Measurements from ENCODE around the gene NR2F1.

Gene NR2F1

DNA sequence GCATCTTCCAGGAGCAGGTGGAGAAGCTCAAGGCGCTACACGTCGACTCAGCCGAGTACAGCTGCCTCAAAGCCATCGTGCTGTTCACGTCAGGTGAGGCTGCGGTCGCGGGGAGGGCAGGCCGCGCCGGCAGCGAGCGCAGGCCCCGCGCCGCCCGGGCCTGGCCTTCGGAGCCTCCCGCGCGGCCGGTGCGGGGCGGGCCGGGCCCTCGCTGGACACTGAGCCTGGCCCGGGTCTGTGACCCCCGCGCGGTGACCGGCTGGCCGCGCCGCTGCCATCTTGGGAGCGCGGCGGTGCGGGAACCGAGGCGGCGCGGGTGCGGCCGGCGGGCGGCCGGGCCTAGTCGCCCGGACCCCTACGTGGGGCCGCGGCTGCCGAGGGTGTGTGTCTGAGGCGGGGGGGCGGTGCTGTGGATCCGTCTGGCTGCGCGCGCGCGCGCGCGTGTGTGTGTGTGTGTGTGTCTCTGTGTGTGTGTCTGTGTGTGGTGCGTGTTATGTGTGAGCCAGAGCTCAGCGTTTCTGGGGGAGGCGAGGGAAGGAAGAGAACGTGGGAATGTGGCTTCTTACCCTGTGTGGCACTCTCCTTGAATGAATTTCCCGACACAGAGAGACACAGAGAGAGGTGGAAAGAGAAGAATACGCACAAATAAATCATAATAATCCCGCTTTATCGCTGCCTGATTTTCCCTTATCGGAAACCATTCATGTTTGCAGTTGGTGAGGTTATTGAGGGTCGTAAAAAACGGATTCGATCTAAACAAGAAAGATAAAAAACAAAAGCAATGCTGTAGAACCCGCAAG lies 5.5 kb downstream of the NR2F1 start:
- no peak for DNase-seq (ENCODE audit: low read depth, low spot score)
- H3K4me3 ChIP-seq (ENCODE audit: low read length): no peak overlapping the region

DNA sequence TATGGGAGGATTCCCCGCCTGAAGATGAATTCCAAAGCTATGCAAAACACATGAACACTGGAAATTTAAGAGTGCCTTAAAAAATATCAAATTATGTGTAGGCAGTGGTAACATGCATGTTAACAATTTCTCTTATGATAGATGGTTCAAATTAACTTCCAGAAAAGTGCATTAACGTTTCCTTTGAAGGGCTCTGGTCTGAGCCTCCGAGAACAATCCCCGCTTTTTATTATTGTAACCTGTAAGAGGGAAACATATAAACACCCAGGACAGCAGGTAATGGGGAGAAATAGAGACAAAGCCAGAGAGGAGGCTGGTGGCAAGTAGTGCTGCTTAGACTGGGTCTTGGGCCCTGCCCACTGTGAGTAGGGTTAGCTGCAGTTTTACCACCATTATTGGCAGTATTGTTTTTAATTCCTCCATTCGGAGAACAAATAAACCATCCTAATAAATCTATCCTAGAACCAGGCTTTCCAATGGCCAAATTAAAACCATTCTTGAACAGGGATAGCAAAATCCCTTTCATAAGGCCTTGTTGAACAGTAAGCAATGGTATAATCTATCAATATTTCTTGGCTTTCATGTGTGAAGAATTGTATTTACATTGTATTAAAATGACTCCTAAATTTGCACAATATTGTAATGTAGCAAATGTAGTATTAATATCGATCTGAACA lies 6.3 kb downstream of the NR2F1 start:
- H3K4me3 ChIP-seq (ENCODE audit: low read length): no peak overlapping the region
- DNase-seq (ENCODE audit: low read depth, low spot score): no peak

DNA sequence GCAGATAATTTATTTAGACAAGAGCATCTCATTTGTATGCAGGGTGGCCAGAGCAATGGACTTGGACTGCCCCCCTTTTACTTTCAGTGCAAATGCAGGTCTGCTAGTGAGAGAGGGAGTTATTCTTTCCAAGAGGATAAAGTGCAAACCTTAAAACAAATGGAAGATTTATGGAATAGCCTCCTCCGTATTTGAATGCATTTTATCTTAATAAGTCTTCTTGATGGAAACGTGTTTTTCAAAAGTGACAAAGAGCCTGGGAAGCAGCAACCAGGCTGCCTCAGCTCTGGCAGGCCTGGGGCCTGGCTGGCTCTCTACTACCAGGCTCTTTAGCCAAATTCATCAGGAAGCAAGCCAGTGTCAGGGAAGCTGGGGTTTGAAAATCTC lies 6.8 kb downstream of the NR2F1 start:
- H3K4me3 ChIP-seq (ENCODE audit: low read length): no peak overlapping the region
- no peak for DNase-seq (ENCODE audit: low read depth, low spot score)

DNA sequence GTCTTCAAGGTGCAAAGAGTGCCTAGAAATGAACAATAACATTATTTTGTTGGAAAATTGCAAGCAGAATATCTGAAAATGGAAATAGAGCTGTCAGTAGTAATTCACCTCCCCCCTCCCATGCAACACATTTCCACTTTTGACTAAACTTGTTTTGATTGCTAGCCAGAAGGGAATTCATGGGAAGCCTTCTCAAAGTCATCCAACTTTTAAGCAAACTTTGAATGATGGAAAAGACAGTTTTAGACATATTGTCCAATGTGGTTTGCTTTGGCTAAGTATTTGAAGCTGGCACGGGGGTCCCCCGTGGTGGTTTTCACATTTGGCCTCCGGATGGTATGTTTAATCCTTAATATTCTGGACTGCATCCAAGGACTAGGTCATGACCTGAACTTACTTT lies 7.5 kb downstream of the NR2F1 start:
- H3K4me3 ChIP-seq (ENCODE audit: low read length): no peak overlapping the region
- no peak for DNase-seq (ENCODE audit: low read depth, low spot score)

DNA sequence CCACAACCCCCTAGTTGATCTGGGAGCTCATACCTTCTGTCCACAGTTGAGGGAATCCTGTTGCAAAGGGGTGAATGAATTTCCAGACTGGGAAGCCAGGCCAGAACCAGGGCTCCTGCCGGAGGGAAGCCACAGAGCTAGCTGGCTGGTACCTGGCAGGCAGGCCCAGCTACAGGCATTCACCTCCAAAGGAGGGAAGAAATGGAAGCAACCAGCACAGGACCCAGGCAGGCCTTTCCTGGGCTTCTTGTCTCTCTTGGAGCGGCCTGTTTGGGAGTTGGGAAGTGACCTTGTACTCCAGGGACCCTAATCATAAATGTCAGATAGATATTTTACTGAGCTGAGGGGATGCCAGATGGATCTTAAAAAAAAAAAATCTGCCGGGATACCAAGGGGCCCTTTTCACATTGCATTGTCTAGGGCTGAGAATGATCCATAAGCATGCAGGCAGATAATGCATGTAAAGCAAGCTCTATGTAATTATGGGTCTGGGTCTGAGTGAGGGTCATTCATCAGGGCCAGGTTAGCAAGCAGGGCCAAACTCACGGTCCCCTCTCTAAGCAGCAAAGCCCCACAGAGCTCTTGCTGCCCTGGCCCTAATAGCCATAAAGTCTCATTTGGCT lies 8.4 kb downstream of the NR2F1 start:
- H3K4me3 ChIP-seq (ENCODE audit: low read length): no peak overlapping the region
- no peak for DNase-seq (ENCODE audit: low read depth, low spot score)

DNA sequence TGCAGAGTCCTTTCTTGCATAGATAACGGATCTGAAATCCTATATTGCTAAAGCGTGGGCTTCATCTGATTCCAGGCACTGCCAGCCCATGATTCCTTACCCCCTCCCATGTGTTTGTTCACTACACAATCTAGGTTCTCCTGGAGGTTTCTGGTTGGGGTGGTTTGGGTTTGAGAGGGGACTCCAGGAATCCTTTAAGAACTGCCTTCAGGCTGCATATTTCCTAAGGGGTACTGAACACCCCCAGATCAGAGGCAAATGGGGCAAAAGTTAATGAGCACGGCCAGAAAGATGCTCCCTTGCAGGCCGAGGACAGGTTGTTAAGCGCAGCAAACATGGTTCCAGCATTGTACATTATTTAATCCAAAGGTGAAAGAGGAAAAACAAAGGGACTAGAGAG lies 9.9 kb downstream of the NR2F1 start:
- H3K4me3 ChIP-seq (ENCODE audit: low read length): no peak overlapping the region
- DNase-seq (ENCODE audit: low read depth, low spot score): no peak

DNA sequence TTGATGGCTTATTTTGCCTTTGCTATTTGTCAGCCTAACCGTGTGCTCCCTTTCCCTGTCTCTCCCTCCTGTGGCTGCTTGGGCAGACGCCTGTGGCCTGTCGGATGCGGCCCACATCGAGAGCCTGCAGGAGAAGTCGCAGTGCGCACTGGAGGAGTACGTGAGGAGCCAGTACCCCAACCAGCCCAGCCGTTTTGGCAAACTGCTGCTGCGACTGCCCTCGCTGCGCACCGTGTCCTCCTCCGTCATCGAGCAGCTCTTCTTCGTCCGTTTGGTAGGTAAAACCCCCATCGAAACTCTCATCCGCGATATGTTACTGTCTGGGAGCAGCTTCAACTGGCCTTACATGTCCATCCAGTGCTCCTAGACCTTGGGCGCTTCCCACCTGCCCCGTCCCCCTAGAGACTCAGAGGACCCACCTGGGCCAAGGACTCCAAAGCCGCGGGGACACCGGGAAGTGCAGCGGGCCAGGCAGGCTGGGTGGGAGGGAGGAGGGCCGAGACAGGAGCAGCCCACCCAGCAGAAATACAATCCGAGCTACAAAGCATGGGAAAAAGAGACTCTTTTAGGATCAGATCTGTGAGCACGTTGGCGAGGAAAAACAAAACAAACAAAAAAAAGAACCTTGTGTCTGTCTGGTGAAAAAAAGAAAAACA lies 10.6 kb downstream of the NR2F1 start:
- no peak for DNase-seq (ENCODE audit: low read depth, low spot score)
- no peak overlapping the region for H3K4me3 ChIP-seq (ENCODE audit: low read length)

DNA sequence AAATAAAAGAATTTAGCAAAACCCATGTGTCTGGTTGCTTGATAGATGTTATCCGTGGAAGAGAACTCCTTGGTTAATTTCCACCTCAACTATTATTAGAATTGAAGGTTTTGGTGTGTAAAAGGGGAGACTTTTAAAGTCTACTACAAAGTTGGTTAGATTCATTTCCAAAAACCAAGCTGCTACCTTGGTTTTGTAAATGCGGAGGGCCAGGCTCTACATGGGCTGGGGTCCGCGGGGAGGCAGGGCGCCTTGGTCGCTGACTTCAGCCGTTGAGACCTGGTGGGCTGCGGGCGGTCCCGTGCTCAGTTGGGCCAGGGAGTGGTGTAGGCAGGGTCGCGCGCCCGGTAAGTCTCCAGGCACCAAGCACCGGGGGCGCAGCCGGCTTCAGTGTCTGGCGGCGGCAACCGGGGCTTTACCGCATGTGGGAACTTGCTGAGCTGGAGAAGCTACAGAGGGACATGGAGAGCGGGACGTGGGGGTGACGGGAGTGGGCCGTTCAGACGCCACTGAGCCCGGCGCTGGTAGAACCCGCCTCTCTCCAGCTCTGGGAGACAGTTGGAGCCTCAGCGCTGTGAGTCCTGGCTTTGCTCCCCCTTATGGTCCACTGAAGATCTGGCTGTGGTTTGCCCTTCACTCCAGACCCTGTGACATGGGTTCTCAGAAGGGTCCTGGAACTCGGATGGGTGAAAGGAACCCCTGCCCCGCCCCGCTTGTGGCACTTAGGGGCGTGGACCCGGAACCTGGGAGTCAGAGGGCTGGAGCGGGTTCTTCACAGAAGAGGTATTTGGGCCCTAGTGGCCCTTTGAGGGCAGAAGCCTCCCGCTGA lies 11.8 kb downstream of the NR2F1 start:
- H3K4me3 ChIP-seq (ENCODE audit: low read length): no peak overlapping the region
- DNase-seq (ENCODE audit: low read depth, low spot score): no peak

DNA sequence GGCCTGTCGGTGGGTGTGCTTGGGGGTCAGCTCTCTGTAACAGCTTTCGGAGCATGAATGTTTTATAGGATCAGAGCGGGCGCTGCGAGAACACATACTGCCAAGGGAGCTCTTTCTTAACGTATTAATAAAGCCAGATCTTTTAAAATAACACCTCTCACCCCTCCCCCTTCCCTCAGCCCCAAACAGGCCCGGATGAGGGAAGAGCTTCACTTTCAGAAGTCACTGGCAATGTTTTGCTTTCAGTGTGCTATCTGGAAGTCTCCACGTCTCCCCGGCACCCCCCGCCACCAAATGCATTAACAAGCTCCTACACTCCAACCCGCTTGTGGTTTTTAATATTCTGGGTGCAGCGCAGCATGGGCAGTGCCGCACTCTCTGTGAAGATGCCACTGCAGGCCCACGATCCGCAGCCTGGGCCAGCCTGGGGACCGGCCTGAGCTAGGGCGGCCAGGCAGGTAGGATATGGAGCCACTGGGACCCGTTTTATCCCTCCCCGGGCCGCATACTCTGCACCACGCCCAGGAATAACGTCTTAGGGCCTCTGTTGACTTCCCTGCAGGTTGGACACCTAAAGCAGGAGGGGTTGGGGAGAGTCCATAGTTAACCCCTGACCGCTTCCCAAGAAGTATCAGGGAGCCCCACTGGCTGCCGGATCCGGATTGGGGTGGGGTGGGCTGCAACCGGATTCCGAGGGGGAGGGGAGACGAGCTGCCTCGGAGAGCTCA lies 12.6 kb downstream of the NR2F1 start:
- no peak overlapping the region for H3K4me3 ChIP-seq (ENCODE audit: low read length)
- no peak for DNase-seq (ENCODE audit: low read depth, low spot score)

DNA sequence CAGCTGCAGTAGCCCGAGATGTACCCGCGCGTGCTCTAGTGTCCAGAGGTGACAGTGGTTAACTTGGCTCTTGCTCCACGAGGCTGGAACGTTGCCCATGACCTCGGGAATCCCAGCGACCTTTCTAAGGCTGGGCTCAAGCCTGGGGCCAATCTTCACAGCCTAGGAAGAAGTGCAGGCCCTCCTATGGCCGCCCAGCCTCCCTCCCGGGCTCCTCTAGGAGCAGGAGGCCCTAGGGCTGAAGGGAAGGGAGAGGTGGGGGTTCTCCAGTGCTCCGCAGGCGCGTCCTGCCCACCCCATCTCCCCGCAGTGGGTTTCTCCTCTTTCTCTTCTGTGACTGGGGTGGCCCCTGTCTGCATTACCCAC lies 13.3 kb downstream of the NR2F1 start:
- no peak overlapping the region for H3K4me3 ChIP-seq (ENCODE audit: low read length)
- DNase-seq (ENCODE audit: low read depth, low spot score): no peak

DNA sequence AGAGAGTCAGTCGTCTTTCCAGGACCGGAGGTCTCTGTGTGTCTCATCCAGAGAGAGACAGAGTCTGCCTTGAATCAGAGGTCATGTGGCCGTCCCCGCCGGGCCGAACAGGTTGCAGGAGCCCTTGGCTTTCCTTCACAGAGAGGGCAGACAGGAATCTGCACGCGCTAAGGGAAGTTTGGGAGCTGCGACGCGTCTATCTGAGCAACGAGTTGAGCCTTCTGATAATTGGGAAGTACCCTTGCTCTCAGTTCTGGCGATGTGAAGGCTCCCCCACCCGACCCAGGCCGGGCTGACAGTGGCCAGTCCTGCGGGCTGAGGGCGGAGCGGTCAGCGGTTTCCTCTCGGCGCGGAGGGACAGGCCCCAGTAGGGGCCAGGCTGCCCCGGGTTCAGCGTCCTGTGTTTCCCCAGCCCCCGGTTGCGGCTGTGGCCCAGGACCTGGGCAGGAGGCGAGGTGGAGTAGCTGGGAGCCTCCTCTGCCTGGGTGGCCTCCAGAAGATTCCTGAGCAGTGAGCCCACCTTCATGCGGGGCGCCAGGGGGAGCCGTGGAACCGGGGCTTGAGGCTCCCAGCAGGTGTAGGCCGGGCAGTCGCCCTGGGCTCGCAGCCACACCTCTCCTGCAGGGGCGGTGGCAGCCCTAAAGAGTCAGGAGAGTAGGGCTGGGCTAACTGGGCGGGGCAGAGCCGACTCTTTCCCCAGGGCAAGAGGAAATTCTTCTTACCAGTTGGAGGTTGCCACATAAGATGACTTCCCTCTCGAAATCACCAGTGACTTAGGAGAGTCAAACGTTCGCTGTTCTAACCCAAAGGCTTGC lies 13.9 kb downstream of the NR2F1 start:
- no peak for DNase-seq (ENCODE audit: low read depth, low spot score)

DNA sequence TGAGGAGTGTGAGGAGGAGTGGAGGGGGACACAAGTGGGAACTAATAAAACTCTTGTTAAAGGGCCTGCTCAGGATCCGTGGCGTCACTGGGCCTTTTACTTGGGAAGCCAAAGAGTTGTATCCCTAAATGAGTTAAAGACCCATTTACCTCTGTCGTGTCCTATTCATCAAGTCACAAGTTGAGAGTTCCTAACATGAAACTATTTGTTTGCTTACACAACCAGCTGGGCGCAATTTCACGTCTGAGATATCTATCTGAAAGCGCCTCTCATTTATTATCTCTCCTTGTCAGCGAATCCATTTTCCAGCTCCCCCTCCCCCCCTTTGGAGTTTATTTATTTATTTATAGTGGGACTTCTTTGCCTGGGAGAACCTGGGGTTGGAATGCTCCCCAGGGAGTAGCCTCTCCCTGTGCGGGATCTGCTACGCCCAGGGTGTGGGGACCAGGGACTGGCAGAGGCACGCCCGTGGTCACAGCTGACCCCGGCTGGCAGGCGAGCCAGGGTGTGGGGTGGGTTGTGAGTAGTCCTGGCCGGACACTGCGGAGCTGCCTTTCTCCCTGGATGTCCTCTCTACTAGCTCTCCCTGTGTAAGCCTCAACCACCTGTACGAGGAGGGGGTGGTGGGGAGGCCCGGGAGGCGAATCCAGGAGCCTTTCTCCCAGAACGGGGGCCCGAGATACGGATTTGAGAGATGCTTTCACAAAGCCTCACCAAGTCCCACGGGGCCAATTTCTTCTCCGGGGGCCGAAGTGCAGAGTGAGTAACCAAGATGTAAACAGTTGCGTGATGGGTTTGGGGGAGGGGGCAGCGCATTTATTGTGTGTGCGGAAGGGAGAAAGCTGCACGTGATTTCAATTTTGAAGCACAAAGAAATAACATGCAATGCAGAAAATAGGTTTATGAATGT lies 15.3 kb downstream of the NR2F1 start:
- no peak for DNase-seq (ENCODE audit: low read depth, low spot score)
- H3K4me3 ChIP-seq (ENCODE audit: low read length): no peak overlapping the region

More for the DNA sequence above, 13.9 kb downstream of the NR2F1 start:
- no peak overlapping the region for H3K4me3 ChIP-seq (ENCODE audit: low read length)

DNA sequence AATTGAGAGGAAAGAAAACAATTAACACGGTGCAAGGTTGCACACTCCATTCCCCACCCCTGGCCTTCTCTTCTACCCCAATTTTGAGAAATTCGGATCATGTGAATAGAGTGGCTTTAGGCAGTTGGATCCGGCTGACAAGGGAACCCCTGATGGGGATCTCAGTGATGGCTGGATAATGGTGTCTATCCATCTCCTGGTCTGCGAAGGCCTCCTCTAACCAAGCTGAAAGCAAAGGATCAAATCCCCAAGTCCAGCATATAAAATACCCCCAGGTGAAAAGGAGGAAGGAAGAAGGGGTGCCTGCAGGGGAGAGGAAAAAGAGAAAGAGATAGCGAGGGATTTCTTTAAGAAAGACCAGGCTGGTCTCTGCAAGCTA lies 16.0 kb downstream of the NR2F1 start:
- H3K4me3 ChIP-seq (ENCODE audit: low read length): no peak overlapping the region
- no peak for DNase-seq (ENCODE audit: low read depth, low spot score)

DNA sequence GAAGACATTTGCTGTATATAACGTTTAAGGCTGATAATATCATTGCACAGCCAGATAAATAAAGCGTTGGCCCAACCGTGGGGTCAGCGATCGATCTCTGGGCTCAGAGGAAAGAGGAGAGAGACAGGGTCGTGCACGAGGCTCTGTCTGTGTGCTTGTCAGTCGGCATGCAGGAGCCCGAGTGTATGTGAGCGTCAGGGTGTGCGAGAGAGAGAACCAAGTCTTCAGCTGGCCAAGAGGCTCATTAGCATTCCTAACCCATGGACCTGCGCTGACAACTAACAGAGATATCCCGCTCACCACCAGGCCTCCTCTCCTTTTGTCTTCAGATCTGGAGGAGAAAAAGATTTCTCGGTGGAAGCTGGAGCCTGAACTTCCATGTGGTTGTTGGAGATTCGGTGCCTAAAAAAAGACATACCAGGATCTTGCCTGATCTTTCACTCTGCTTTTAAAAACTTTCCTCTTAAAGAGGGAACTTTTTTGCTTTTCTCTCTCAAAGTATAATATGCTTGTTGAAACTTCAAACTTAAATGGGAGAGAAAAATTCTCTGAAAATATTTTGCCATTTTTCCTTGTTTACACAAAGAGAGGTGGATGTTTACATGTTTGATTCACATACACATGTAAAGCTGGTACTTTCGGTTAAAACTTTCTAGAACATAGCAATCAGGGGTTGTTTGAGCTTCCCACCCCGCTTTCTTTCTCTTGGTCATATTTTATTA lies 16.5 kb downstream of the NR2F1 start:
- DNase-seq (ENCODE audit: low read depth, low spot score): no peak
- no peak overlapping the region for H3K4me3 ChIP-seq (ENCODE audit: low read length)

DNA sequence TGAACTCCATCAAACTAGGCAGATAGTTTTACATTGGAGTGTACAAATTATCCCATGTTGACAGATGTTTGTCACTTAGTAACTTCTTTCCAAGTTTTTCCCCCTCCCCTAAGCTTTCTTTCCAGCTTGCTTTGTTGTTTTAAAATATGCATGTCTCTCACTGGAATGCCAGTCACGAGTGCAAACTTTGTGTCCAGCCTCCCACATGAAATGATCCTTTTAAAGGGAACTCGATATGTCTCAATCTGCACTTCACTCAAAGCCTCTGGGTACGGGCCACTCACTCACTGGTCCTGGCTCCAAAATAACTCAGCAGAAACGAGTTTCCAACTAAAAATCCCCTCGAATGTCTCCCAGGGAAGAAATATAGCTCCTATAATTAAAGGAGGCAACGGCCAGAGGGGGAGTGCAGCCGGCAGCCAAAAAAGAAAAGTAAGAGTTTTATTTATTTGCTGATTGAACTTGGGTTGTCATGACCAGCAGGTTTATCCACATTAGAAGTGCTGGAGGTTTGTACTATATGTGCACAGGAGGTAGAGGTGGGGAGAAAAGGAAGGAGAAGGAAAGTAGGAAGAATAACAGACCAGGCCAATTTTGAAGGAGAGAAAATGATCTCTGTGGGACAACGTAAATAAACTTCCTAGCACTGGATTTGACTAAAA lies 17.5 kb downstream of the NR2F1 start:
- H3K4me3 ChIP-seq (ENCODE audit: low read length): no peak overlapping the region

More for the DNA sequence above, 17.5 kb downstream of the NR2F1 start:
- DNase-seq (ENCODE audit: low read depth, low spot score): no peak

Measured in Jurkat, Clone E6-1 (cell line).